Naive B cell (primary cell): ENCODE measurements around the gene GNB1. TPM values are rescaled to one million over a fixed set of nuclear protein-coding genes. Genes with fewer than 3 reads are reported as not detected.

Experiments used
- ATAC-seq, 2 donors: fragments of 150-1000 bp; cut with Tn5 transposase; 2 replicates each; pipeline ENCODE4 v1.10.0; 2021; ENCODE audit warnings: low read depth in 2 of 2, mild to moderate bottlenecking in 2 of 2, moderate library complexity in 2 of 2
- DNase-seq: peaks from one replicate; pipeline ENCODE4 v3.0.0; 2022
- H3K27ac Mint-ChIP-seq, 6 donors: one replicate each; pipeline ENCODE4 v1.8.0; 2020 to 2022; ENCODE audit warnings: mild to moderate bottlenecking in 6 of 6, mixed read lengths in 6 of 6, moderate library complexity in 5 of 6, inconsistent platforms in 2 of 6
- H3K27me3 Mint-ChIP-seq, 3 donors: one replicate each; pipeline ENCODE4 v1.8.0; 2021 to 2022; ENCODE audit warnings: mixed read lengths in 3 of 3, mild to moderate bottlenecking in 1 of 3
- H3K36me3 Mint-ChIP-seq, 2 donors: one replicate each; pipeline ENCODE4 v1.8.0; 2020 to 2022; ENCODE audit warnings: mixed read lengths in 2 of 2, inconsistent platforms in 1 of 2, mild to moderate bottlenecking in 1 of 2
- H3K4me1 Mint-ChIP-seq, 3 donors: one replicate each; pipeline ENCODE4 v1.8.0; 2020 to 2022; ENCODE audit warnings: mixed read lengths in 3 of 3, inconsistent platforms in 1 of 3, mild to moderate bottlenecking in 1 of 3, moderate library complexity in 1 of 3
- H3K4me3 Mint-ChIP-seq, 8 donors: one replicate each; pipeline ENCODE4 v1.8.0; 2020 to 2022; ENCODE audit warnings: mild to moderate bottlenecking in 8 of 8, mixed read lengths in 8 of 8, moderate library complexity in 8 of 8, inconsistent platforms in 2 of 8
- H3K9me3 Mint-ChIP-seq, 7 donors: one replicate each; pipeline ENCODE4 v1.8.0; 2020 to 2022; ENCODE audit warnings: mixed read lengths in 7 of 7, mild to moderate bottlenecking in 5 of 7, inconsistent platforms in 2 of 7, moderate library complexity in 1 of 7
- polyA plus RNA-seq, 6 donors: library from polyadenylated mRNA; unstranded; fragments of 300-500 nt; fragmentation: Illumina TruSeq; gene quantifications; one replicate each; pipeline ENCODE4 v1.2.3, GENCODE V29; 2021; ENCODE audit warnings: low read depth in 6 of 6

GNB1 gene
- polyA plus RNA-seq, 6 donors from 2014 or later: 57.9 to 131 (median 92.3) TPM

- H3K4me1 Mint-ChIP-seq: peaks cover 43 to 80% (median 72%) of the 10 kb centered on the region in 3 donors
- H3K27ac Mint-ChIP-seq: peak overlapping the region in 4 of 6 donors; percentile 73 to 84 (median 79)
- no peaks in the 10 kb centered on the region for H3K9me3 Mint-ChIP-seq
- H3K4me3 Mint-ChIP-seq: peak overlapping the region in 6 of 8 donors; percentile 22 to 79 (median 39)
- peaks cover 4 to 7% of the 10 kb centered on the region in 2 donors for H3K36me3 Mint-ChIP-seq
- no peaks in the 10 kb centered on the region for H3K27me3 Mint-ChIP-seq
- DNase-seq (no peak), ATAC-seq (no peak)
Observed at GRCh38 chr1:1883092-1883873, 7.6 kb downstream of the GNB1 start.

GRCh38 chr1:1881727-1882126 lies 9.2 kb downstream of the GNB1 start:
- DNase-seq (no peak), ATAC-seq (no peak)
- Mint-ChIP-seq H3K9me3 (no peaks in the 10 kb centered on the region), H3K27ac (peak overlapping the region; percentile 16 to 81 (median 68)), H3K36me3 (peaks cover 4 to 8% of the 10 kb centered on the region in 2 donors), H3K4me1 (peaks cover 43 to 75% (median 72%) of the 10 kb centered on the region in 3 donors), H3K4me3 (peak overlapping the region in 5 of 8 donors; percentile 5 to 40 (median 25)), H3K27me3 (no peaks in the 10 kb centered on the region)

GRCh38 chr1:1880617-1881312 lies 10.1 kb downstream of the GNB1 start:
- DNase-seq (no peak), ATAC-seq (no peak)
- Mint-ChIP-seq H3K27me3 (no peaks in the 10 kb centered on the region), H3K4me1 (peaks cover 47 to 76% (median 76%) of the 10 kb centered on the region in 3 donors), H3K27ac (peak overlapping the region; percentile 48 to 83 (median 74)), H3K36me3 (peaks cover 12 to 14% of the 10 kb centered on the region in 2 donors), H3K9me3 (no peaks in the 10 kb centered on the region), H3K4me3 (peak overlapping the region in 5 of 8 donors; percentile 7 to 75 (median 25))

GRCh38 chr1:1879942-1880341 lies 10.9 kb downstream of the GNB1 start:
- Mint-ChIP-seq H3K36me3 (peaks cover 12 to 17% of the 10 kb centered on the region in 2 donors), H3K4me3 (peak overlapping the region in 2 of 8 donors; percentile 6 to 47), H3K4me1 (peaks cover 51 to 84% (median 84%) of the 10 kb centered on the region in 3 donors), H3K27me3 (no peaks in the 10 kb centered on the region), H3K9me3 (no peaks in the 10 kb centered on the region), H3K27ac (peak overlapping the region in 1 of 6 donors; percentile 44)
- no peak for ATAC-seq
- no peak for DNase-seq

- H3K9me3 Mint-ChIP-seq: no peaks in the 10 kb centered on the region
- ATAC-seq (no peak), DNase-seq (no peak)
- peaks cover 53 to 85% (median 84%) of the 10 kb centered on the region in 3 donors for H3K4me1 Mint-ChIP-seq
- H3K4me3 Mint-ChIP-seq: peak overlapping the region in 1 of 8 donors; percentile 13
- H3K36me3 Mint-ChIP-seq: peaks cover 12 to 17% of the 10 kb centered on the region in 2 donors
- H3K27ac Mint-ChIP-seq: peak overlapping the region in 4 of 6 donors; percentile 1 to 69 (median 23)
- H3K27me3 Mint-ChIP-seq: no peaks in the 10 kb centered on the region
Observed at GRCh38 chr1:1877865-1878436, 12.9 kb downstream of the GNB1 start.

GRCh38 chr1:1876335-1876930 lies 14.5 kb downstream of the GNB1 start:
- peak overlapping the region in 3 of 6 donors; percentile 9 to 82 (median 27) for H3K27ac Mint-ChIP-seq
- peak overlapping the region in 2 of 8 donors; percentile 32 to 69 for H3K4me3 Mint-ChIP-seq
- peaks cover 12 to 21% of the 10 kb centered on the region in 2 donors for H3K36me3 Mint-ChIP-seq

GRCh38 chr1:1875932-1876331 lies 15.0 kb downstream of the GNB1 start:
- ATAC-seq (no peak), DNase-seq (no peak)
- Mint-ChIP-seq H3K36me3 (peaks cover 17 to 21% of the 10 kb centered on the region in 2 donors), H3K4me3 (peak overlapping the region in 3 of 8 donors; percentile 7 to 32 (median 20)), H3K9me3 (peaks cover 0 to 1% (median 0%) of the 10 kb centered on the region in 7 donors), H3K27me3 (no peaks in the 10 kb centered on the region), H3K4me1 (peaks cover 58 to 85% (median 85%) of the 10 kb centered on the region in 3 donors), H3K27ac (peak overlapping the region in 3 of 6 donors; percentile 9 to 82 (median 27))

More at GRCh38 chr1:1876335-1876930, 14.5 kb downstream of the GNB1 start:
- Mint-ChIP-seq H3K27me3 (no peaks in the 10 kb centered on the region), H3K4me1 (peaks cover 58 to 85% (median 85%) of the 10 kb centered on the region in 3 donors), H3K9me3 (no peaks in the 10 kb centered on the region)
- ATAC-seq: no peak
- no peak for DNase-seq

- no peak for DNase-seq
- no peak for ATAC-seq
- Mint-ChIP-seq H3K36me3 (peaks cover 20 to 21% of the 10 kb centered on the region in 2 donors), H3K27me3 (no peaks in the 10 kb centered on the region), H3K9me3 (peaks cover 0 to 3% (median 0%) of the 10 kb centered on the region in 7 donors), H3K4me3 (peak overlapping the region in 1 of 8 donors; percentile 13), H3K27ac (peak overlapping the region in 2 of 6 donors; percentile 42 to 63), H3K4me1 (peaks cover 62 to 87% (median 84%) of the 10 kb centered on the region in 3 donors)
Observed at GRCh38 chr1:1874901-1875300, 16.0 kb downstream of the GNB1 start.

GRCh38 chr1:1873186-1873585 lies 17.7 kb downstream of the GNB1 start:
- ATAC-seq: no peak
- Mint-ChIP-seq H3K9me3 (peaks cover 0 to 3% (median 0%) of the 10 kb centered on the region in 7 donors), H3K27ac (peak overlapping the region in 4 of 6 donors; percentile 74 to 87 (median 85)), H3K27me3 (no peaks in the 10 kb centered on the region), H3K4me3 (peak overlapping the region in 1 of 8 donors; percentile 3), H3K4me1 (peaks cover 62 to 84% (median 78%) of the 10 kb centered on the region in 3 donors), H3K36me3 (peaks cover 13 to 16% of the 10 kb centered on the region in 2 donors)
- DNase-seq: no peak

GRCh38 chr1:1872329-1872994 lies 18.4 kb downstream of the GNB1 start:
- Mint-ChIP-seq H3K27me3 (no peaks in the 10 kb centered on the region), H3K27ac (peak overlapping the region; percentile 76 to 96 (median 86)), H3K9me3 (peaks cover 0 to 3% (median 0%) of the 10 kb centered on the region in 7 donors), H3K4me3 (peak overlapping the region in 5 of 8 donors; percentile 13 to 79 (median 42)), H3K36me3 (peaks cover 13 to 16% of the 10 kb centered on the region in 2 donors), H3K4me1 (peaks cover 61 to 80% (median 78%) of the 10 kb centered on the region in 3 donors)
- ATAC-seq (no peak), DNase-seq (no peak)

- peak; percentile 32 for DNase-seq
- Mint-ChIP-seq H3K4me3 (peak overlapping the region; percentile 12 to 69 (median 53)), H3K27ac (peak overlapping the region; percentile 14 to 94 (median 87)), H3K4me1 (peaks cover 55 to 81% (median 63%) of the 10 kb centered on the region in 3 donors), H3K36me3 (peaks cover 4 to 9% of the 10 kb centered on the region in 2 donors), H3K27me3 (no peaks in the 10 kb centered on the region), H3K9me3 (peaks cover 0 to 3% (median 0%) of the 10 kb centered on the region in 7 donors)
- peak; percentile 49 to 54 for ATAC-seq
Observed at GRCh38 chr1:1869469-1869868, 21.4 kb downstream of the GNB1 start.

- no peak for DNase-seq
- peaks cover 0 to 3% (median 0%) of the 10 kb centered on the region in 7 donors for H3K9me3 Mint-ChIP-seq
- no peaks in the 10 kb centered on the region for H3K27me3 Mint-ChIP-seq
- peaks cover 60 to 83% (median 61%) of the 10 kb centered on the region in 3 donors for H3K4me1 Mint-ChIP-seq
- peaks cover 0 to 9% of the 10 kb centered on the region in 2 donors for H3K36me3 Mint-ChIP-seq
- peak overlapping the region in 1 of 8 donors; percentile 72 for H3K4me3 Mint-ChIP-seq
- no peak for ATAC-seq
- peak overlapping the region in 1 of 6 donors; percentile 76 for H3K27ac Mint-ChIP-seq
Observed at GRCh38 chr1:1867164-1867563, 23.7 kb downstream of the GNB1 start.
